Measurements from ENCODE around the gene PAOX.
"Not testable (repeated sequence)": the region's sequence is repeated elsewhere in the genome, so short reads cannot be mapped to it uniquely, and the experiment has no call there.

The PAOX gene

GRCh38 chr10:133411523-133412380 is 32.7 kb downstream of the PAOX start:
- no peak for DNase-seq

- DNase-seq: no peak
Observed at GRCh38 chr10:133412381-133412711, 33.3 kb downstream of the PAOX start.

- not testable (repeated sequence) for DNase-seq
Observed at GRCh38 chr10:133414401-133414800, 35.3 kb downstream of the PAOX start.

- no peak for DNase-seq
Observed at GRCh38 chr10:133415752-133416151, 36.7 kb downstream of the PAOX start.

- no peak for DNase-seq
Observed at GRCh38 chr10:133418289-133418993, 39.4 kb downstream of the PAOX start.

GRCh38 chr10:133419211-133419950 is 40.3 kb downstream of the PAOX start:
- DNase-seq: no peak

GRCh38 chr10:133420028-133420427 is 41.0 kb downstream of the PAOX start:
- no peak for DNase-seq

- DNase-seq: no peak
Observed at GRCh38 chr10:133420579-133420978, 41.5 kb downstream of the PAOX start.

- DNase-seq: no peak
Observed at GRCh38 chr10:133421336-133422222, 42.5 kb downstream of the PAOX start.

GRCh38 chr10:133422223-133422806 is 43.3 kb downstream of the PAOX start:
- no peak for DNase-seq

- DNase-seq: no peak
Observed at GRCh38 chr10:133422807-133423771, 44.0 kb downstream of the PAOX start.

- DNase-seq: not testable (repeated sequence)
Observed at GRCh38 chr10:133424102-133424501, 45.0 kb downstream of the PAOX start.

- not testable (repeated sequence) for DNase-seq
Observed at GRCh38 chr10:133424601-133425000, 45.5 kb downstream of the PAOX start, which contains the start of gene SPRN. TSS of gene SPRN (minus strand) at chr10:133424625. CDS start at chr10:133423681, 944 bp downstream.

- DNase-seq: not testable (repeated sequence)
Observed at GRCh38 chr10:133429571-133429970, 50.5 kb downstream of the PAOX start.

- not testable (repeated sequence) for DNase-seq
Observed at GRCh38 chr10:133431888-133432613, 53.0 kb downstream of the PAOX start.

- DNase-seq: not testable (repeated sequence)
Observed at GRCh38 chr10:133432789-133433188, 53.7 kb downstream of the PAOX start.

GRCh38 chr10:133438711-133439273 is 59.7 kb downstream of the PAOX start:
- peak; percentile 27 for DNase-seq

- DNase-seq: no peak
Observed at GRCh38 chr10:133439517-133440461, 60.7 kb downstream of the PAOX start.

Measured in NCI-H1436 (cell line).